Loucy (cell line): ENCODE data around the gene SDCBP2.

Experiments
- EZH2phosphoT487 ChIP-seq: fragments of 200-600 bp; IDR thresholded peaks from 2 replicates; pipeline ENCODE4 v1.6.1; 2018; ENCODE audit warnings: antibody characterized with exemption, mild to moderate bottlenecking, moderate library complexity, borderline replicate concordance
- TF ChIP-seq, protein P1 (sequence below): fragments of 200-600 bp; sonication (generic); conservative IDR thresholded peaks from 2 replicates; pipeline ENCODE4 v1.5.1; 2014; ENCODE audit warnings: mild to moderate bottlenecking, antibody characterized with exemption, low read length

DNA sequence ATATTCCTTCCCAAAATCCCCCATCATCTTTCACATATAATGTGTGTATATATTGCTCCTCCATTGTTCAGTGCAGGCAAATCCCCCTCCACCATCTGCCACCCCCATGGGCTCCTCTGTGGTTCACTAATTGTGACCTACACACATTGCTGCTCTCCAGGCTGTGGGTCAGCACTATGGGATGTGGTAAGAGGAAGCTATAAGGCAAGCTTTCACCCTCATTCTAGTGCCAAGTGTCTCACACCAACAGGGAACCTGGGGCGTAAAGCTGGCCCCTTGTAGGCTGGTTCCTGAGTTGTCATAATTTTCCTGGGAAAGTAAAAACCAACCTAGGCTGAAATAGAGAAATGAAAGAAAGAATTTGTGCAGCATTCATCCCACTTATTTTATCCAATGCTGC is 47.1 kb upstream of the SDCBP2 start:
- TF ChIP-seq, protein P1, sequence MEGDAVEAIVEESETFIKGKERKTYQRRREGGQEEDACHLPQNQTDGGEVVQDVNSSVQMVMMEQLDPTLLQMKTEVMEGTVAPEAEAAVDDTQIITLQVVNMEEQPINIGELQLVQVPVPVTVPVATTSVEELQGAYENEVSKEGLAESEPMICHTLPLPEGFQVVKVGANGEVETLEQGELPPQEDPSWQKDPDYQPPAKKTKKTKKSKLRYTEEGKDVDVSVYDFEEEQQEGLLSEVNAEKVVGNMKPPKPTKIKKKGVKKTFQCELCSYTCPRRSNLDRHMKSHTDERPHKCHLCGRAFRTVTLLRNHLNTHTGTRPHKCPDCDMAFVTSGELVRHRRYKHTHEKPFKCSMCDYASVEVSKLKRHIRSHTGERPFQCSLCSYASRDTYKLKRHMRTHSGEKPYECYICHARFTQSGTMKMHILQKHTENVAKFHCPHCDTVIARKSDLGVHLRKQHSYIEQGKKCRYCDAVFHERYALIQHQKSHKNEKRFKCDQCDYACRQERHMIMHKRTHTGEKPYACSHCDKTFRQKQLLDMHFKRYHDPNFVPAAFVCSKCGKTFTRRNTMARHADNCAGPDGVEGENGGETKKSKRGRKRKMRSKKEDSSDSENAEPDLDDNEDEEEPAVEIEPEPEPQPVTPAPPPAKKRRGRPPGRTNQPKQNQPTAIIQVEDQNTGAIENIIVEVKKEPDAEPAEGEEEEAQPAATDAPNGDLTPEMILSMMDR = no peak
- no peak for TF ChIP-seq EZH2phosphoT487
